SK-N-SH (cell line): ENCODE results near the gene TMEM107. TPM values are rescaled to one million over a fixed set of nuclear protein-coding genes. Genes with fewer than 3 reads are reported as not detected.
A peak's percentile ranks its signal among the peaks of the same experiment; 100 is the strongest.

Experiments used
- CTCF ChIA-PET: fragments of 300-600, 350-600 bp; formaldehyde crosslinking; extraction: SDS; loops from one replicate; lab custom pipeline; 2021; lab: Yijun Ruan, JAX
- POLR2A ChIA-PET: fragments of 350-600 bp; sonication (Branson Sonifier 250); formaldehyde crosslinking; extraction: SDS; loops from one replicate; lab custom pipeline; 2020; ENCODE audit warnings: antibody characterized with exemption, inconsistent platforms; lab: Yijun Ruan, JAX
- DNase-seq: peaks from one replicate; pipeline ENCODE4 v3.0.0; 2012
- H2AFZ ChIP-seq: fragments of 200-600 bp; sonication (generic); 2 replicates; pipeline ENCODE4 v1.8.1; 2016; ENCODE audit warnings: antibody characterized with exemption, mild to moderate bottlenecking, low read depth
- H3F3A ChIP-seq: fragments of 200-600 bp; sonication (generic); replicated peaks from 2 replicates; pipeline ENCODE3; 2016; ENCODE audit warnings: antibody characterized with exemption, mild to moderate bottlenecking; ENCODE audit not compliant: insufficient read depth
- H3K27ac ChIP-seq, 2 experiments: fragments of 200-500 bp in 1 of 2; fragments of 200-600 bp in 1 of 2; sonication (Bioruptor generic) in 1 of 2; sonication (generic), shearing (Covaris generic) in 1 of 2; 2 replicates each; pipeline versions ENCODE4 v1.5.1 to v1.6.1; 2014 to 2016; ENCODE audit warnings: low read depth in 2 of 2, inconsistent platforms in 1 of 2, low read length in 1 of 2, mild to moderate bottlenecking in 1 of 2, mixed read lengths in 1 of 2
- H3K27me3 ChIP-seq: fragments of 200-600 bp; sonication (generic), shearing (Covaris generic); 2 replicates; pipeline ENCODE4 v1.6.1; 2016; ENCODE audit warnings: mixed run types; ENCODE audit not compliant: insufficient read depth
- H3K36me3 ChIP-seq, 2 experiments: fragments of 200-500 bp in 1 of 2; fragments of 200-600 bp in 1 of 2; sonication (Bioruptor generic) in 1 of 2; sonication (generic) in 1 of 2; replicated peaks in 1 of 2; 2 replicates each; pipeline versions ENCODE3 to v1.5.1; 2014 to 2016; ENCODE audit warnings: low read length in 1 of 2, mild to moderate bottlenecking in 1 of 2; ENCODE audit not compliant: insufficient read depth in 2 of 2, control insufficient read depth in 1 of 2
- H3K4me1 ChIP-seq, 2 experiments: fragments of 200-500 bp in 1 of 2; fragments of 200-600 bp in 1 of 2; sonication (Bioruptor generic) in 1 of 2; sonication (generic), shearing (Covaris generic) in 1 of 2; 2 replicates each; pipeline versions ENCODE4 v1.5.1 to v1.6.1; 2014 to 2016; ENCODE audit warnings: low read depth in 1 of 2, low read length in 1 of 2, mixed run types in 1 of 2; ENCODE audit not compliant: insufficient read depth in 2 of 2, control insufficient read depth in 1 of 2
- H3K4me2 ChIP-seq: fragments of 200-600 bp; sonication (generic), shearing (Covaris generic); 2 replicates; pipeline ENCODE4 v1.6.1; 2017; ENCODE audit warnings: mixed run types
- H3K4me3 ChIP-seq, 2 experiments: fragments of 200-500 bp in 1 of 2; fragments of 200-600 bp in 1 of 2; sonication (Bioruptor generic) in 1 of 2; sonication (generic), shearing (Covaris generic) in 1 of 2; 2 replicates each; pipeline versions ENCODE4 v1.5.1 to v1.8.1; 2014 to 2016; ENCODE audit warnings: low read depth in 2 of 2, inconsistent platforms in 1 of 2, low read length in 1 of 2, mild to moderate bottlenecking in 1 of 2, mixed read lengths in 1 of 2, moderate library complexity in 1 of 2
- H3K79me2 ChIP-seq: fragments of 200-600 bp; sonication (generic); 2 replicates; pipeline ENCODE4 v1.8.1; 2017; ENCODE audit warnings: mild to moderate bottlenecking; ENCODE audit not compliant: insufficient read depth
- H3K9ac ChIP-seq: fragments of 200-600 bp; sonication (generic); 2 replicates; pipeline ENCODE4 v1.6.1; 2017; ENCODE audit warnings: mixed run types
- H3K9me2 ChIP-seq: fragments of 200-600 bp; sonication (generic); 2 replicates; pipeline ENCODE4 v1.6.1; 2017; ENCODE audit warnings: mixed run types
- H3K9me3 ChIP-seq: fragments of 200-600 bp; sonication (generic); 2 replicates; pipeline ENCODE4 v1.6.1; 2017; ENCODE audit warnings: mixed run types, mild to moderate bottlenecking, moderate library complexity
- H4K20me1 ChIP-seq: fragments of 200-600 bp; sonication (generic); 2 replicates; pipeline ENCODE4 v1.6.1; 2017; ENCODE audit warnings: mild to moderate bottlenecking, mixed run types; ENCODE audit not compliant: insufficient read depth
- CHD2 ChIP-seq: fragments of 150-350 bp; IDR thresholded peaks from 2 replicates; pipeline ENCODE4 v1.6.1; 2018; ENCODE audit warnings: low read length; ENCODE audit not compliant: partially characterized antibody
- CTCF ChIP-seq: fragments of 200-600 bp; sonication (generic); IDR thresholded peaks from 2 replicates; pipeline ENCODE4 v1.6.1; 2017; ENCODE audit warnings: antibody characterized with exemption, mild to moderate bottlenecking, moderate library complexity
- EZH2phosphoT487 ChIP-seq: fragments of 200-600 bp; sonication (generic); IDR thresholded peaks from 2 replicates; pipeline ENCODE4 v1.6.1; 2017; ENCODE audit warnings: low read depth, mixed run types, mild to moderate bottlenecking, antibody characterized with exemption, moderate library complexity, borderline replicate concordance
- FOSL2 ChIP-seq: IDR thresholded peaks from 2 replicates; pipeline ENCODE4 v1.4.0; 2012; ENCODE audit warnings: low read depth, mild to moderate bottlenecking, moderate library complexity, borderline replicate concordance
- FOXJ3 ChIP-seq: sonication (generic); formaldehyde crosslinking; IDR thresholded peaks from 2 replicates; pipeline ENCODE4 v1.5.1; 2020; ENCODE audit warnings: mild to moderate bottlenecking, missing genetic modification reagents
- MAX ChIP-seq: IDR thresholded peaks from 2 replicates; pipeline ENCODE4 v1.4.0; 2012; ENCODE audit warnings: low read depth
- MXI1 ChIP-seq: IDR thresholded peaks from 2 replicates; pipeline ENCODE4 v1.6.1; 2012; ENCODE audit warnings: mild to moderate bottlenecking, low read depth, low read length, improper control_type of control experiment
- NFIC ChIP-seq: IDR thresholded peaks from 2 replicates; pipeline ENCODE4 v1.4.0; 2012; ENCODE audit warnings: borderline replicate concordance
- NRF1 ChIP-seq: IDR thresholded peaks from 2 replicates; pipeline ENCODE4 v1.6.1; 2012; ENCODE audit warnings: low read depth, mild to moderate bottlenecking, low read length
- POLR2AphosphoS5 ChIP-seq: IDR thresholded peaks from 2 replicates; pipeline ENCODE4 v1.6.1; 2012; ENCODE audit warnings: low read depth, low read length
- RAD21 ChIP-seq: IDR thresholded peaks from 2 replicates; pipeline ENCODE4 v1.6.1; 2012; ENCODE audit warnings: mild to moderate bottlenecking, low read length
- REST ChIP-seq: IDR thresholded peaks from 2 replicates; pipeline ENCODE4 v1.6.1; 2012; ENCODE audit warnings: mild to moderate bottlenecking, low read depth, low read length, moderate library complexity
- RFX5 ChIP-seq: IDR thresholded peaks from 2 replicates; pipeline ENCODE4 v1.6.1; 2012; ENCODE audit warnings: mild to moderate bottlenecking, improper control_type of control experiment, low read length
- SIN3A ChIP-seq: IDR thresholded peaks from 2 replicates; pipeline ENCODE4 v1.6.1; 2012; ENCODE audit warnings: low read depth, mild to moderate bottlenecking, low read length, moderate library complexity, borderline replicate concordance
- TAF1 ChIP-seq: IDR thresholded peaks from 2 replicates; pipeline ENCODE4 v1.6.1; 2012; ENCODE audit warnings: low read depth, mild to moderate bottlenecking, low read length, moderate library complexity, borderline replicate concordance
- USF1 ChIP-seq: IDR thresholded peaks from 2 replicates; pipeline ENCODE4 v1.4.0; 2012; ENCODE audit warnings: low read depth, borderline replicate concordance
- YY1 ChIP-seq: IDR thresholded peaks from 2 replicates; pipeline ENCODE4 v1.4.0; 2012; ENCODE audit warnings: low read depth, mild to moderate bottlenecking
- WGBS: methylation state at CpG from one replicate; pipeline ENCODE4 v1.1.6; 2017; ENCODE audit warnings: low lambda C conversion rate; 5-methylcytosine and 5-hydroxymethylcytosine counted together
- polyA plus RNA-seq, 3 experiments: library from polyadenylated mRNA; depleted of rRNA; stranded (reverse); fragments of >200 nt; gene quantifications; 2 replicates each; pipeline ENCODE4 v1.2.3, GENCODE V29; 2012

TMEM107 gene
- polyA plus RNA-seq, 1 of the 3 experiments (the other 2 are of a cell fraction), result 18.6 TPM

GRCh38 chr17:8152112-8152775 is 23.9 kb downstream of the TMEM107 start, which contains the start of gene PER1:
PER1 (minus strand) TSS chr17:8152404; CDS start chr17:8150706, 1,698 bp downstream.
- Histone ChIP-seq H3K4me3 (peak within 1 kb of the TSS; percentile 77 to 80), H3K27ac (peak within 1 kb of the TSS; percentile 85 to 95), H3K9me2 (no peaks in the 10 kb centered on the region), H3K79me2 (peaks cover 26% of the 10 kb centered on the region), H3F3A (peaks cover 21% of the 10 kb centered on the region), H4K20me1 (peaks cover 9% of the 10 kb centered on the region; the same call in 1 of the 2 replicates), H3K4me1 (peaks cover 36 to 47% of the 10 kb centered on the region in 2 experiments; a peak in 3 of 4 replicates), H3K9me3 (no peaks in the 10 kb centered on the region), H3K27me3 (no peaks in the 10 kb centered on the region), H2AFZ (no peak within 1 kb of the TSS), H3K9ac (peak within 1 kb of the TSS; percentile 98), H3K36me3 (peaks cover 4 to 27% of the 10 kb centered on the region in 2 experiments), H3K4me2 (peak within 1 kb of the TSS; percentile 95)
- peak; percentile 94 for DNase-seq
- CTCF ChIA-PET, result interaction anchor here (1.0 to 3.1 kb wide), 6 partner anchors 12 to 33 kb away, joined by 3 to 15 read pairs (median 4); partner anchors contain the start of genes ALOXE3 and HES7
- POLR2A ChIA-PET, result interaction anchor here (0.8 to 2.5 kb wide), 3 partner anchors 13 to 37 kb away, joined by 3 to 19 read pairs (median 3); no protein-coding TSS in a partner anchor
- no peak for TF ChIP-seq FOSL2
- no peak for TF ChIP-seq RAD21
- TF ChIP-seq TAF1, result peak; percentile 71; the same call in 1 of the 2 replicates
- TF ChIP-seq YY1, result no peak
- peak; percentile 99 for TF ChIP-seq MXI1
- peak; percentile 76; the same call in 1 of the 2 replicates for TF ChIP-seq NFIC
- peak; percentile 86 for TF ChIP-seq RFX5
- peak; percentile 99 for TF ChIP-seq MAX
- TF ChIP-seq USF1, result peak; percentile 29; the same call in 1 of the 2 replicates
- peak; percentile 76 for TF ChIP-seq POLR2AphosphoS5
- no peak; the same call in 1 of the 2 replicates for TF ChIP-seq NRF1
- TF ChIP-seq FOXJ3 (CRISPR knock-in tag), result no peak
- TF ChIP-seq REST, result peak; percentile 43; the same call in 1 of the 2 replicates
- no peak for TF ChIP-seq CTCF
- TF ChIP-seq SIN3A, result peak; percentile 14; the same call in 1 of the 2 replicates
- no peak for TF ChIP-seq EZH2phosphoT487
- TF ChIP-seq CHD2, result no peak
- WGBS, result 16% methylated on average over 16 of the region's 42 CpGs
